Stimulated activated CD8-positive, alpha-beta memory T cell treated with anti-CD3 and anti-CD28 coated beads, Interleukin-15, amount 100 ng/mL, for 1 hour (primary cell): ENCODE measurements around the gene LY6G5B.

ENCODE experiments used
- DNase-seq: peaks from one replicate; pipeline ENCODE4 v3.0.0-alpha.2; 2020; ENCODE audit warnings: low read depth

The LY6G5B gene

GRCh38 chr6:31715022-31715958 lies 45.5 kb downstream of the LY6G5B start, which contains the start of gene LY6G6D:
Gene LY6G6D, plus strand, starts transcription at chr6:31715348. Its CDS starts 8 bp downstream, at chr6:31715356.
- no peak for DNase-seq

- DNase-seq: no peak
Observed at GRCh38 chr6:31717499-31718222, 47.9 kb downstream of the LY6G5B start.

- no peak for DNase-seq
Observed at GRCh38 chr6:31718265-31718664, 48.5 kb downstream of the LY6G5B start.

- DNase-seq: no peak
Observed at GRCh38 chr6:31719001-31719400, 49.2 kb downstream of the LY6G5B start.

- DNase-seq: no peak
Observed at GRCh38 chr6:31720196-31720770, 50.5 kb downstream of the LY6G5B start.

- no peak for DNase-seq
Observed at GRCh38 chr6:31721351-31722020, 51.7 kb downstream of the LY6G5B start, which contains the start of gene LY6G6C. Gene LY6G6C, minus strand, starts transcription at chr6:31721746. Its CDS starts 67 bp downstream, at chr6:31721679.

- DNase-seq: no peak
Observed at GRCh38 chr6:31722173-31722572, 52.4 kb downstream of the LY6G5B start.
